Measurements from ENCODE around the gene RBM28. TPM values are rescaled to one million over a fixed set of nuclear protein-coding genes. Genes with fewer than 3 reads are reported as not detected.

The RBM28 gene
- total RNA-seq, 1 experiment from 2014 or later = 70.0 TPM

DNA sequence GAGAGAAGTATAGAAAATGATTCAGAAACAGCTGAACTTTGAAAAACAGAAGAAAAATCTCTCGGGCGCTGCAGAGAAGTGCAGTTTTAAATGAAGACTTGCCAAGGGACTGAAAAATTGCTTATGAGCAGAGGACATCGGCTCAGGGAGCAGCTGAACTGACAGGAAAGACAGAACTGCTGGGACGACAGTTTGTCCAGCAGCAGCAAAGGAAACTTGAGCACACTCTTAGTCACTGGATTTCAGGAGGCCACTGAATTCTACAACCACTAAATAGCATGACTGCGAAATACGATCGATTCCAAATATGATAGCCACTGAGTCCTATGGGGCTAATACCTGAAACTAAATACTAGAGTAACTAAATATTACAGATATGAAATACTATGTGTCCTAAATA lies 59.6 kb downstream of the RBM28 start:
- Mint-ChIP-seq H3K4me3 (no peak overlapping the region), H3K27me3 (ENCODE audit: low read depth) (peaks cover 4% of the 10 kb centered on the region), H3K27ac (no peak overlapping the region; a peak in 1 of 7 replicates), H3K4me1 (peaks cover 5 to 7% of the 10 kb centered on the region in 2 experiments; a peak in 2 of 4 replicates), H3K36me3 (ENCODE audit: insufficient read depth in 1 of 3, low read depth in 3 of 3) (peaks cover 11 to 15% (median 14%) of the 10 kb centered on the region in 3 experiments), H3K9me3 (peaks cover 8 to 14% of the 10 kb centered on the region in 2 experiments)
- Histone ChIP-seq H3K23ac (ENCODE audit: insufficient read length, low read depth, low read length) (no peak overlapping the region), H3K9ac (ENCODE audit: extremely low read depth, insufficient read length, low read length) (no peak overlapping the region), H3K4me2 (ENCODE audit: insufficient read depth, insufficient read length, low read length) (no peak overlapping the region), H3T11ph (ENCODE audit: low read length) (no peak overlapping the region), H2BK5ac (ENCODE audit: insufficient read length, low read length) (no peak overlapping the region), H4K91ac (ENCODE audit: insufficient read length, low read depth, low read length) (no peak overlapping the region), H2BK12ac (ENCODE audit: insufficient read length, low read depth, low read length) (no peak overlapping the region), H3K79me1 (ENCODE audit: insufficient read depth, low read depth, low read length, poor library complexity, severe bottlenecking) (no peaks in the 10 kb centered on the region), H3K4me1 (ENCODE audit: insufficient read depth, low read length) (no peaks in the 10 kb centered on the region), H3K4ac (ENCODE audit: low read depth, low read length) (no peak overlapping the region), H4K20me1 (ENCODE audit: control insufficient read depth, insufficient read depth, insufficient read length) (no peaks in the 10 kb centered on the region), H3K9me3 (ENCODE audit: control insufficient read depth, low read depth, low read length) (no peaks in the 10 kb centered on the region), H2AFZ (ENCODE audit: low read length) (no peak overlapping the region), H2BK15ac (ENCODE audit: low read depth, low read length) (no peak overlapping the region), H4K8ac (replicated peaks; ENCODE audit: insufficient read length, low read depth, low read length) (no peak overlapping the region), H3K27me3 (ENCODE audit: insufficient read depth, low read length) (no peaks in the 10 kb centered on the region), H4K5ac (ENCODE audit: insufficient read length, low read depth, low read length) (no peak overlapping the region), H3K79me2 (ENCODE audit: insufficient read depth, low read length) (no peaks in the 10 kb centered on the region), H3K14ac (ENCODE audit: insufficient read depth, low read length) (no peak overlapping the region), H3K18ac (ENCODE audit: insufficient read length, low read depth, low read length) (no peak overlapping the region), H3K27ac (ENCODE audit: insufficient read length, low read depth, low read length) (no peak overlapping the region), H3K56ac (ENCODE audit: insufficient read length, low read depth, low read length) (no peak overlapping the region), H2BK20ac (ENCODE audit: low read depth, low read length, poor library complexity, severe bottlenecking) (no peak overlapping the region), H2BK120ac (ENCODE audit: low read depth, low read length, poor library complexity, severe bottlenecking) (no peak overlapping the region), H3K23me2 (ENCODE audit: insufficient read length, low read depth, low read length, poor library complexity, severe bottlenecking) (no peaks in the 10 kb centered on the region), H2AK5ac (ENCODE audit: insufficient read length, low read length) (no peak overlapping the region)
- WGBS (ENCODE audit: extremely low coverage, insufficient read length, low lambda C conversion rate) = no CpG with 5 or more reads among the region's 7 CpGs
- TF ChIP-seq CTCF (conservative IDR thresholded peaks at IDR 0.05) = no peak
- no peak for DNase-seq
